ENCODE data around the gene CMTM2.
"Not testable (repeated sequence)": the region's sequence is repeated elsewhere in the genome, so short reads cannot be mapped to it uniquely, and the experiment has no call there.

Gene CMTM2

GRCh38 chr16:66566051-66566901 lies 13.0 kb upstream of the CMTM2 start, which contains the start of gene CMTM1:
CMTM1 (plus strand) TSS chr16:66566439; CDS start chr16:66566514, 75 bp downstream.
- peaks cover 65% of the 10 kb centered on the region for H3K36me3 ChIP-seq (ENCODE audit: low read depth)
- no peak for TF ChIP-seq CTCF (IDR thresholded peaks at IDR 0.05; ENCODE audit: poor library complexity, severe bottlenecking)
- ATAC-seq (ENCODE audit: low read depth), result no peak

GRCh38 chr16:66567270-66567669 lies 12.0 kb upstream of the CMTM2 start:
- not testable (repeated sequence) for H3K4me3 ChIP-seq (ENCODE audit: severe bottlenecking); DNase-seq (ENCODE audit: low spot score); H3K27me3 ChIP-seq (ENCODE audit: insufficient read depth, poor library complexity, severe bottlenecking); H3K9me3 ChIP-seq (ENCODE audit: severe bottlenecking); H3K27ac ChIP-seq (ENCODE audit: poor library complexity, severe bottlenecking); ATAC-seq (ENCODE audit: low read depth)
- H3K4me1 ChIP-seq (ENCODE audit: insufficient read depth, poor library complexity, severe bottlenecking), result peaks cover 15% of the 10 kb centered on the region
- H3K36me3 ChIP-seq (ENCODE audit: low read depth), result peaks cover 56% of the 10 kb centered on the region

More at GRCh38 chr16:66566051-66566901, 13.0 kb upstream of the CMTM2 start, which contains the start of gene CMTM1:
- no peaks in the 10 kb centered on the region for H3K27me3 ChIP-seq (ENCODE audit: insufficient read depth, poor library complexity, severe bottlenecking)
- peaks cover 15% of the 10 kb centered on the region for H3K4me1 ChIP-seq (ENCODE audit: insufficient read depth, poor library complexity, severe bottlenecking)
- H3K4me3 ChIP-seq (ENCODE audit: severe bottlenecking), result no peak within 1 kb of the TSS
- H3K27ac ChIP-seq (ENCODE audit: poor library complexity, severe bottlenecking), result no peak within 1 kb of the TSS
- no peaks in the 10 kb centered on the region for H3K9me3 ChIP-seq (ENCODE audit: severe bottlenecking)
- DNase-seq (ENCODE audit: low spot score), result no peak

GRCh38 chr16:66568355-66568754 lies 10.9 kb upstream of the CMTM2 start:
- no peaks in the 10 kb centered on the region for H3K27me3 ChIP-seq (ENCODE audit: insufficient read depth, poor library complexity, severe bottlenecking)
- DNase-seq (ENCODE audit: low spot score), result no peak
- H3K9me3 ChIP-seq (ENCODE audit: severe bottlenecking), result no peaks in the 10 kb centered on the region
- peak overlapping the region; percentile 20 for H3K27ac ChIP-seq (ENCODE audit: poor library complexity, severe bottlenecking)
- TF ChIP-seq CTCF (IDR thresholded peaks at IDR 0.05; ENCODE audit: poor library complexity, severe bottlenecking), result no peak
- H3K4me3 ChIP-seq (ENCODE audit: severe bottlenecking), result no peak overlapping the region
- H3K36me3 ChIP-seq (ENCODE audit: low read depth), result peaks cover 46% of the 10 kb centered on the region
- no peak for ATAC-seq (ENCODE audit: low read depth)
- H3K4me1 ChIP-seq (ENCODE audit: insufficient read depth, poor library complexity, severe bottlenecking), result peaks cover 15% of the 10 kb centered on the region

- DNase-seq (ENCODE audit: low spot score) (no peak), ATAC-seq (ENCODE audit: low read depth) (peak; percentile 60)
- peak overlapping the region; percentile 20 for H3K27ac ChIP-seq (ENCODE audit: poor library complexity, severe bottlenecking)
Measured at GRCh38 chr16:66569131-66569530, 10.1 kb upstream of the CMTM2 start.

More at GRCh38 chr16:66569131-66569530, 10.1 kb upstream of the CMTM2 start:
- no peaks in the 10 kb centered on the region for H3K9me3 ChIP-seq (ENCODE audit: severe bottlenecking)
- no peak overlapping the region for H3K4me3 ChIP-seq (ENCODE audit: severe bottlenecking)
- H3K4me1 ChIP-seq (ENCODE audit: insufficient read depth, poor library complexity, severe bottlenecking), result peaks cover 15% of the 10 kb centered on the region
- H3K36me3 ChIP-seq (ENCODE audit: low read depth), result peaks cover 38% of the 10 kb centered on the region
- H3K27me3 ChIP-seq (ENCODE audit: insufficient read depth, poor library complexity, severe bottlenecking), result no peaks in the 10 kb centered on the region
- TF ChIP-seq CTCF (IDR thresholded peaks at IDR 0.05; ENCODE audit: poor library complexity, severe bottlenecking), result no peak
